ENCODE measurements around the gene C4orf17.

The C4orf17 gene

GRCh38 chr4:99506781-99507180, 4.0 kb upstream of the C4orf17 start:
- Histone ChIP-seq H3K4me3 (ENCODE audit: insufficient read depth, low read length, poor library complexity, severe bottlenecking) (no peak overlapping the region), H3F3A (ENCODE audit: insufficient read depth) (no peaks in the 10 kb centered on the region), H3K9me3 (ENCODE audit: insufficient read depth, low read length) (no peaks in the 10 kb centered on the region), H3K27me3 (ENCODE audit: low read length) (no peaks in the 10 kb centered on the region), H4K20me1 (ENCODE audit: low read depth, low read length) (no peaks in the 10 kb centered on the region), H3K9me2 (replicated peaks; ENCODE audit: insufficient read depth, low read length) (no peaks in the 10 kb centered on the region), H3K4me2 (ENCODE audit: low read depth, low read length, poor library complexity, severe bottlenecking) (no peak overlapping the region), H3K79me2 (ENCODE audit: insufficient read depth, low read length) (no peaks in the 10 kb centered on the region), H3K9ac (ENCODE audit: low read length) (no peak overlapping the region), H2AFZ (ENCODE audit: low read depth, low read length, severe bottlenecking) (no peak overlapping the region), H3K36me3 (ENCODE audit: low read length) (no peaks in the 10 kb centered on the region), H3K27ac (ENCODE audit: low read depth, low read length) (no peak overlapping the region)
- TF ChIP-seq CTCF (IDR thresholded peaks at IDR 0.05; ENCODE audit: insufficient read depth, low read length, poor library complexity, severe bottlenecking) (no peak), EZH2phosphoT487 (conservative IDR thresholded peaks at IDR 0.05; ENCODE audit: low read length) (no peak)

- Histone ChIP-seq H4K20me1 (ENCODE audit: low read depth, low read length) (no peaks in the 10 kb centered on the region), H3K9me3 (ENCODE audit: insufficient read depth, low read length) (no peaks in the 10 kb centered on the region), H3K9me2 (replicated peaks; ENCODE audit: insufficient read depth, low read length) (no peaks in the 10 kb centered on the region), H2AFZ (ENCODE audit: low read depth, low read length, severe bottlenecking) (no peak overlapping the region), H3K9ac (ENCODE audit: low read length) (no peak overlapping the region), H3K4me3 (ENCODE audit: insufficient read depth, low read length, poor library complexity, severe bottlenecking) (no peak overlapping the region), H3K4me2 (ENCODE audit: low read depth, low read length, poor library complexity, severe bottlenecking) (no peak overlapping the region), H3F3A (ENCODE audit: insufficient read depth) (no peaks in the 10 kb centered on the region), H3K27ac (ENCODE audit: low read depth, low read length) (no peak overlapping the region), H3K27me3 (ENCODE audit: low read length) (no peaks in the 10 kb centered on the region), H3K79me2 (ENCODE audit: insufficient read depth, low read length) (no peaks in the 10 kb centered on the region), H3K36me3 (ENCODE audit: low read length) (no peaks in the 10 kb centered on the region)
- TF ChIP-seq EZH2phosphoT487 (conservative IDR thresholded peaks at IDR 0.05; ENCODE audit: low read length) (no peak), CTCF (IDR thresholded peaks at IDR 0.05; ENCODE audit: insufficient read depth, low read length, poor library complexity, severe bottlenecking) (no peak)
Measured at GRCh38 chr4:99507349-99507748, 3.5 kb upstream of the C4orf17 start.

GRCh38 chr4:99507762-99508161, 3.1 kb upstream of the C4orf17 start:
- Histone ChIP-seq H2AFZ (ENCODE audit: low read depth, low read length, severe bottlenecking) (no peak overlapping the region), H3K9me2 (replicated peaks; ENCODE audit: insufficient read depth, low read length) (no peaks in the 10 kb centered on the region), H3K9me3 (ENCODE audit: insufficient read depth, low read length) (no peaks in the 10 kb centered on the region), H3K27ac (ENCODE audit: low read depth, low read length) (no peak overlapping the region), H3K27me3 (ENCODE audit: low read length) (no peaks in the 10 kb centered on the region), H3K36me3 (ENCODE audit: low read length) (no peaks in the 10 kb centered on the region), H4K20me1 (ENCODE audit: low read depth, low read length) (no peaks in the 10 kb centered on the region), H3F3A (ENCODE audit: insufficient read depth) (no peaks in the 10 kb centered on the region), H3K4me3 (ENCODE audit: insufficient read depth, low read length, poor library complexity, severe bottlenecking) (no peak overlapping the region), H3K79me2 (ENCODE audit: insufficient read depth, low read length) (no peaks in the 10 kb centered on the region), H3K9ac (ENCODE audit: low read length) (no peak overlapping the region), H3K4me2 (ENCODE audit: low read depth, low read length, poor library complexity, severe bottlenecking) (no peak overlapping the region)
- TF ChIP-seq CTCF (IDR thresholded peaks at IDR 0.05; ENCODE audit: insufficient read depth, low read length, poor library complexity, severe bottlenecking) (no peak), EZH2phosphoT487 (conservative IDR thresholded peaks at IDR 0.05; ENCODE audit: low read length) (no peak)
